G401 (cell line): ENCODE data around the gene OGFOD2. TPM values are rescaled to one million over a fixed set of nuclear protein-coding genes. Genes with fewer than 3 reads are reported as not detected.
"Not testable (repeated sequence)": the region's sequence is repeated elsewhere in the genome, so short reads cannot be mapped to it uniquely, and the experiment has no call there.

ENCODE experiments used
- DNase-seq: peaks from one replicate; pipeline ENCODE4 v3.0.0-alpha.2; 2015; ENCODE audit warnings: low spot score
- in situ Hi-C: cut with HindIII; loops from 2 replicates; pipeline ENCODE4 v1.10.0; 2016; ENCODE audit warnings: low sequenced_read_pairs, mixed read lengths
- total RNA-seq: library from RNA; depleted of rRNA; stranded (reverse); fragments of >200 nt; shearing (Covaris generic); gene quantifications from 2 replicates; pipeline ENCODE4 v1.2.3, GENCODE V29; 2014; rRNA removed

The OGFOD2 gene
- 23.6 and 45.3 TPM in 2 replicates for total RNA-seq

GRCh38 chr12:122974892-122975789, at the start of gene OGFOD2:
TSS of gene OGFOD2 (plus strand) at chr12:122975244. CDS start at chr12:122975252, 8 bp downstream.
- in situ Hi-C loops = no loop called here
- peak; percentile 86 for DNase-seq

DNA sequence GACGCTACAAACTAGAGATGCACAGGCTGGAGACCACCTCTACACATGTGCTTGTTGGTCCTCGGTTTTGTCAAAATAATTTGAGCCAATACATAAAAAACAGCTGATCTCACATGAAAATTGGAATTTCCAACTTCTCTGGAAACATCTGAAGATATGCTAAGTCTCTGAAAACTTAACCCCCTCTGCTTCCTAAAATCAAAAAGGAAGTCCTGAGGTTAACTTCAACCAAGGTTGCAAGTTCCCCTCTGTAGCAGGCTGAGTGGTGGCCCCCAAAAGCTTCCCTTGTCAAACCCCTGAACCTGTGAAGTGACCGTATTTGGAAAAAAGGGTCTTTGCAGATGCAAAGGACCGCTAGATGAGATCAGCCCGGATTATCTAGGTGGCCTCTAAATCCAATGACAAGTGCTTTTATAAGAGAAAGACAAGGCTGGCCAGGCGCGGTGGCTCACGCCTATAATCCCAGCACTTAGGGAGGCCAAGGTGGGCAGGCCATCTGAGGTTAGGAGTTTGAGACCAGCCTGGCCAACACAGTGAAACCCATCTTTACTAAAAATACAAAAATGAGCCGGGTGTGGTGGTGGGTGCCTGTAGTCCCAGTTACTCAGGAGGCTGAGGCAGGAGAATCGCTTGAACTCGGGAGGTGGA, 47.2 kb upstream of the OGFOD2 start:
- no peak for DNase-seq
- in situ Hi-C loops = no loop called here

DNA sequence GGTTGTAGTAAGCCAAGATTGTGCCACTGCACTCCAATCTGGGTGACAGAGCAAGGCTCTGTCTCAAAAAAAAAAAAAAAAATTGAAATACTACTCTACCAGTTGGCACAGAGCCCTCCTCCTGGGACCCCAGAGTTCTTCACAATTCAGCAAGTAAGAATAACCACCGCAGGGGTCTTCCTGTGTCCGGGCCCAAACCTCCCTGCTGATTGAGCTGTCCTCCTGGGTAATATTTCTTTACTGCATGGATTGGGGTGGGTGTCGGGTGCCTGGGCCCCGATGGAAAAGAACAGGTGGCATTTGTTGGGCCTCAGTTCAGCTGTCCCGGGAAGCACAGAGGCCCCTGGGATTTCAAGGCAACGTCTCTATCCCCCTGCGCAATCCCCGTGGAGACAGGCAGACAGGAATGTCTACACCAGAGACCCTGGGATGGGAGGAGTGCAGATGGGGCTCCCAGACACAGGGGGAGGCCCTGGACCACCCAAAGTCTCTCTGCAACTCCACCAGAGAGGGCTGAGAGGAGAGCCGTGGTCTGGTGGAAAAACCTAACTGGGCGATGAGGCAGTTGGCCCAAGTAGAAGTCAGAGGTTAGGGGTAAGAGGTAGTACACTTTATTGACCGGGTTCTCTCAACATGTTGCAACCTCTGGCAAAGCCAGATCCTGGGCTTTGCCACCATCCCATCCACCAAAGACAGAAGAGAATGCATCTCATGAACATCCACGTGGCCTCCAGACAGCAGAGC, 46.5 kb upstream of the OGFOD2 start:
- in situ Hi-C loops = no loop called here

GRCh38 chr12:122929148-122929538, 45.9 kb upstream of the OGFOD2 start:
- no peak for DNase-seq
- in situ Hi-C loops = no loop called here

More for the DNA sequence above, 46.5 kb upstream of the OGFOD2 start:
- no peak for DNase-seq

- DNase-seq = no peak
- in situ Hi-C loops = no loop called here
Measured at GRCh38 chr12:122929812-122930211, 45.2 kb upstream of the OGFOD2 start.

DNA sequence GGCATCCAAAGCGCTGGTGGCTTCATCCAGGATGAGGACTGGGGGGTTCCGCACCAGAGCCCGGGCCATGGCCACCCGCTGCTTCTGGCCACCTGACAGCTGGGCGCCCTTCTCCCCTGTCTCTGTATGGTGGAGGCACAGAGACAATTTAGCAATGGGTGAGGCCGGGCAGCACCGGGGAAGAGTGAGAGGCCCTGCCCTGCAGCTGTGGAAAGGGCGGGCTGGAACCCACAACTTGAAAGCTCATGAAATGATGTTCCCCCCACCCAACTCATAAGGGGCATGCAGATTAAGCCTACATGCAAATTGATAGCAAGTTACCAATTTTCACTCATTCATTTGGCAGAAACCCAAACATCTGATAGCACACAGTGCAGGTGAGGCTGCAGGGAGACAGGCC, 42.8 kb upstream of the OGFOD2 start:
- in situ Hi-C loops = no loop called here
- no peak for DNase-seq

DNA sequence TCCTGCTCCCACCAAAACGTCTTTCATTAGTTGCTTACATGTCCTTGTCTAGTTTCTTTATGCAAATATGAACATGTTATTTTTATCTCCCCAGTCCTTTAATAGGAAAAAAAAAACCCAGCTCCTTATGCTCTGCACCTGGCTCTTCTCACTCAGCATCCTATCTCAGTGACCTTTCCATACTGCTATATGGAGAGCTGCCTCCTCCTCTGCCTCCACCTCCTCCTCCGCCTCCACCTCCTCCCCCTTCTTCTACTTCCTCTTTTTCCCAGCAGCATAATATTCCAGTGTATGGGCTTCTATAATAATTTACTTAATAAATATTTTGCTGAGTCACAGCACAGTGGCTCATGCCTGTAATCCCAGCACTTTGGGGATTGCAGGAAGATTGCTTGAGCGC, 40.3 kb upstream of the OGFOD2 start:
- DNase-seq = no peak
- in situ Hi-C loops = no loop called here

DNA sequence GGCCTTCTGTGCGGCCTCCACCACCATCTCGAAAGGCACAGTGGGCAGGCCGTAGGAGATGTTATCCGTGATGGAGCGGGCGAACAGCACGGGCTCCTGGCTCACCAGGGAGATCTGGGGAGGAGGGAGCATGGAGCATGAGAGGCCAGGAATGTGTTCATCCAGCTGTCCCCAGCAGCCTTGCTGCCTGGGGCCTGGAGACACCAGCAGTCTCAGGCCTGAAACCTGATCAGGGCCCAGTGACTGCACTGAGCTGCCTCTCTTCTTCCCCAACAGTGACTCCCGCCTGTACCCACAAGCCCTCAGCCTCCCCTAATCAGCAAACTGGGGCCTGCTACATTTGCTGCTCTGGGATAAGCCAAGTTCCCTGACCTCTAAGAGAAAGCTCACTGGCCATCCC, 39.7 kb upstream of the OGFOD2 start:
- in situ Hi-C loops = no loop called here
- DNase-seq = no peak

GRCh38 chr12:122937622-122938091, 37.4 kb upstream of the OGFOD2 start:
- DNase-seq = no peak
- in situ Hi-C loops = no loop called here

DNA sequence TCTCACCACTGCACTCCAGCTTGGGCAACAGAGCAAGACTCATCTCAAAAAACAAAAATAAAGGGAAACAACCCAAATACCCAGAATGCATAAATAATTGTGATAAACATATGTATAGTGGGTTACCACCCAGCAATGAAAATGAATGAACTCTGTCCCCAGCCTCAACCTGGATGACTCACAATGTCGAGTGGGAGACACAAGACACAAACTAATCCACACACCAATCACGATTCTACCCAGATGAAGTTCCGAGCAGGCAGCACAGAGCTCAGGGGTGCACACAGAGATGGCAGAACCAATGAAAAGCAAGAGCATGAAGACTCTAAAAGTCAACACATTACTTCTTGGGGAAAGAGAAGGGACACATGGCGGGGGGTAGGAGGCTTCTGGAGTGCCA, 35.9 kb upstream of the OGFOD2 start:
- no peak for DNase-seq
- in situ Hi-C loops = no loop called here

- in situ Hi-C loops, DNase-seq: not testable (repeated sequence)
Measured at GRCh38 chr12:122941351-122941750, 33.7 kb upstream of the OGFOD2 start.

DNA sequence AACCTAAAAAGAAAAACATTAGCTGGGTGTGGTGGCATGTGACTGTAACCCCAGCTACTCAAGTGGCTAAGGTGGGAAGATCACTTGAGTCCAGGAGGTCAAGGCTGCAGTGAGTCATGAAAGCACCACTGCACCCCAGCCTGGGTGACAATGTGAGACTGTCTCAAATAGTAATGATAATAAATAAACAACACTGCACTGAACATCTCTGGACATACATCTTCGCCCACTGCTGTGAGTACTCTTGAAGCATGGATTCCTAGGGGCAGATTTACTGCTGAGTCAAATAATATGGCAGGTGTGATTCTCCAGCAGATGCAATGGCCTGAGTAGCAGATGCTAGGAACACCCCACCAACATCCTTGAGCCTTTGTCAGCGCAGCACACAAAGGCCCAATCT, 32.4 kb upstream of the OGFOD2 start:
- in situ Hi-C loops = no loop called here

GRCh38 chr12:122943196-122943595, 31.8 kb upstream of the OGFOD2 start:
- in situ Hi-C loops = no loop called here
- no peak for DNase-seq

More for the DNA sequence above, 32.4 kb upstream of the OGFOD2 start:
- no peak for DNase-seq

- in situ Hi-C loops = loop anchor here (5.0 kb wide), 1 partner anchor 63 kb away; no protein-coding TSS in a partner anchor
- peak; percentile 43 for DNase-seq
Measured at GRCh38 chr12:122944605-122945592, 30.1 kb upstream of the OGFOD2 start.

- in situ Hi-C loops = loop anchor here (5.0 kb wide), 1 partner anchor 65 kb away; no protein-coding TSS in a partner anchor
- peak; percentile 43 for DNase-seq
Measured at GRCh38 chr12:122946690-122947341, 28.2 kb upstream of the OGFOD2 start.

- peak; percentile 49 for DNase-seq
- in situ Hi-C loops = loop anchor here (5.0 kb wide), 1 partner anchor 65 kb away; no protein-coding TSS in a partner anchor
Measured at GRCh38 chr12:122947352-122947792, 27.7 kb upstream of the OGFOD2 start.

DNA sequence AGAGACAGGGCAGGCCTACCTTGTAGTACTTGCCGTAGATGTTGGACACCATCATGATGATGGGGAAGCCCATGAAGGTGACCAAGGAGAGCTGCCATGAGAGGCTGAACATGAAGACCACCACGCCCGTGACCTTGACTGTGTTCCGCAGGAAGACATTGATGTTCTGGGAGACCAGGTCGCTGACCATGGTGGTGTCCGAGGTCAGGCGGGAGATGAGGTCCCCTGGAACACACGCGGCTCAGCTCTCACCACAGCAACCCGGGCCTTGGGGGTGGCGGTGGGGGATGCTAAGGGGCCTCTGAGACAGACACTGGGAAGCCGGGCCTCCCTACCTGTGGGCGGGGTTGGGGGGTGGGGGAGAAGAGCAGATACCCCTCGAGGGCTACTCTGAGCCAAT, 26.4 kb upstream of the OGFOD2 start:
- in situ Hi-C loops = loop anchor here (5.0 kb wide), 1 partner anchor 66 kb away; no protein-coding TSS in a partner anchor
- no peak for DNase-seq

DNA sequence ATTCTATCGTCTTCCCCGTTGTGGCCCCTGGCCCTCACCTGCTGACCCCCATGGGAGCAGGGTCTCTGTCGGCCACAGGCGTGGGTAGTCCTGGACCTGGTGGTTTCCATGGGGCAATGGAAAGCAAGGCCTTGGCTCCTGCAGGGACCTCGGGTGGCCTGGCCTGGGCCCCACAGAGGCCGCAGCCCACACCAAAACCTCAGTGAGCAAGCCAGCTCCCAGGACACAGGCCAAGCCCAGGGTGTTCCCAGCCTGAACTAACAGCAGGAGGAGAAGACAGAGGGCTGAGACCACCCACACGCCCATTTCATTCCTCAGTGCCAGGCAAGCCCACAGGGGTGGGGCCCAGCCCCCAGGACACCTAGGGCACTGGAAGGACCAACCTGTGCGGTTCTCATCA, 25.6 kb upstream of the OGFOD2 start:
- DNase-seq = no peak

More for the DNA sequence above, 25.6 kb upstream of the OGFOD2 start:
- in situ Hi-C loops = loop anchor here (5.0 kb wide), 1 partner anchor 67 kb away; no protein-coding TSS in a partner anchor
